ENCODE data around the gene PHAF1. TPM values are rescaled to one million over a fixed set of nuclear protein-coding genes. Genes with fewer than 3 reads are reported as not detected.

PHAF1 gene
- total RNA-seq, 1 experiment from 2014 or later, result 19.2 TPM

- intact Hi-C loops (cut with micrococcal nuclease), result loop anchor here (1.0 kb wide), 2 partner anchors 167 to 208 kb away; no protein-coding TSS in a partner anchor
- no peaks in the 10 kb centered on the region for H3K9me3 ChIP-seq (ENCODE audit: control insufficient read depth in 1 of 2, insufficient read depth in 1 of 2, low read depth in 1 of 2, low read length in 2 of 2)
- no peaks in the 10 kb centered on the region for H4K20me1 ChIP-seq (ENCODE audit: insufficient read depth)
- H3K79me2 ChIP-seq (ENCODE audit: insufficient read depth, low read length), result peaks cover 11% of the 10 kb centered on the region
- no peak for DNase-seq (ENCODE audit: low read depth, low spot score)
- H3K4me3 ChIP-seq (replicated peaks in 1 of 2; ENCODE audit: low read depth in 1 of 2, low read length in 2 of 2), result no peak overlapping the region
- no peaks in the 10 kb centered on the region for H3K9me2 ChIP-seq (ENCODE audit: insufficient read depth)
- CTCF ChIA-PET, result interaction anchor here (0.7 to 1.5 kb wide), 13 partner anchors 13 to 290 kb away, joined by 3 to 12 read pairs (median 4); partner anchors contain the start of genes ELMO3 and NOL3
- RAD21 ChIA-PET (ENCODE audit: low non-redundant PET in 1 of 2, low total read pairs in 2 of 2, uncharacterized antibody in 2 of 2, unreplicated experiment in 2 of 2), result interaction anchor here in 1 of 2 experiments (0.6 to 1.2 kb wide), 3 partner anchors 153 to 216 kb away, joined by 3 to 16 read pairs (median 3); no protein-coding TSS in a partner anchor
- H3K9ac ChIP-seq (ENCODE audit: low read length), result no peak overlapping the region
- TF ChIP-seq POLR2A (IDR thresholded peaks at IDR 0.05; ENCODE audit: borderline replicate concordance, extremely low read depth, insufficient read depth, insufficient read length) (no peak), CEBPB (IDR thresholded peaks at IDR 0.05; ENCODE audit: low read depth) (no peak), RAD21 (IDR thresholded peaks at IDR 0.05; ENCODE audit: low read depth) (no peak), CTCF (IDR thresholded peaks at IDR 0.05 in 2 of 3, conservative IDR thresholded peaks at IDR 0.05 in 1 of 3; ENCODE audit: borderline replicate concordance in 1 of 3, insufficient read depth in 1 of 3, low read depth in 2 of 3, low read length in 2 of 3) (no peak), SRF (IDR thresholded peaks at IDR 0.05; ENCODE audit: low read depth) (no peak), JUND (IDR thresholded peaks at IDR 0.05) (no peak), ZFX (IDR thresholded peaks at IDR 0.05) (no peak), EZH2 (IDR thresholded peaks at IDR 0.05) (no peak), YY1 (IDR thresholded peaks at IDR 0.05; ENCODE audit: extremely low read depth, insufficient replicate concordance, low read depth, low read length) (no peak), EZH2phosphoT487 (IDR thresholded peaks at IDR 0.05; ENCODE audit: borderline replicate concordance) (no peak), REST (IDR thresholded peaks at IDR 0.05; ENCODE audit: low read depth) (no peak), POLR2AphosphoS5 (IDR thresholded peaks at IDR 0.05; ENCODE audit: low read depth, low read length) (no peak), FOSL1 (IDR thresholded peaks at IDR 0.05; ENCODE audit: low read depth) (no peak), ELF1 (IDR thresholded peaks at IDR 0.05; ENCODE audit: borderline replicate concordance, low read depth) (no peak), EGR1 (IDR thresholded peaks at IDR 0.05; ENCODE audit: low read depth) (no peak), MAX (IDR thresholded peaks at IDR 0.05) (no peak), SP1 (IDR thresholded peaks at IDR 0.05; ENCODE audit: low read depth) (no peak), ZBTB33 (IDR thresholded peaks at IDR 0.05; ENCODE audit: extremely low read depth, insufficient replicate concordance, low read length) (no peak)
- no TSS peak for BruUV-seq (replicated peaks)
- H3K27ac ChIP-seq (ENCODE audit: low read depth, low read length), result no peak overlapping the region
- H2AFZ ChIP-seq (ENCODE audit: low read depth, low read length, poor library complexity, severe bottlenecking), result no peak overlapping the region
- ATAC-seq, result no peak
- peak overlapping the region; percentile 53 for H3K4me2 ChIP-seq (ENCODE audit: low read length)
- no peaks in the 10 kb centered on the region for H3K27me3 ChIP-seq (ENCODE audit: insufficient read depth, low read length)
- no peaks in the 10 kb centered on the region for H3K36me3 ChIP-seq (ENCODE audit: control insufficient read depth in 1 of 2, insufficient read depth in 2 of 2, low read length in 2 of 2)
- POLR2A ChIA-PET, result interaction anchor here (1.5 kb wide), 1 partner anchor 41 kb away, joined by 3 read pairs; the partner anchor contains the start of gene TMEM208
- peaks cover 10 to 43% of the 10 kb centered on the region in 2 experiments; a peak in 3 of 4 replicates for H3K4me1 ChIP-seq (ENCODE audit: control insufficient read depth in 1 of 2, insufficient read depth in 2 of 2, low read length in 2 of 2)
Observed at GRCh38 chr16:67185651-67186134, 76.0 kb downstream of the PHAF1 start.
